Trophoblast cell (in vitro differentiated cells and primary cell): ENCODE measurements around the gene DPM3.

Source experiments
- DNase-seq, 2 donors: peaks; one replicate each; pipeline ENCODE4 v3.0.0-alpha.2; 2016
- H2AFZ ChIP-seq: 2 replicates; pipeline ENCODE4 v1.6.1; 2013; ENCODE audit warnings: low read length, moderate library complexity, mild to moderate bottlenecking; ENCODE audit not compliant: insufficient read depth, poor library complexity
- H2AK5ac ChIP-seq: 2 replicates; pipeline ENCODE4 v1.6.1; 2013; ENCODE audit warnings: mild to moderate bottlenecking, low read length
- H2BK120ac ChIP-seq: 2 replicates; pipeline ENCODE4 v1.6.1; 2013; ENCODE audit warnings: low read length, mild to moderate bottlenecking, moderate library complexity; ENCODE audit not compliant: insufficient read depth, poor library complexity
- H2BK12ac ChIP-seq: 2 replicates; pipeline ENCODE4 v1.6.1; 2013; ENCODE audit warnings: mild to moderate bottlenecking, low read length, moderate library complexity
- H2BK5ac ChIP-seq: 2 replicates; pipeline ENCODE4 v1.6.1; 2013; ENCODE audit warnings: low read length, low read depth, moderate library complexity, mild to moderate bottlenecking; ENCODE audit not compliant: poor library complexity
- H3K14ac ChIP-seq: 2 replicates; pipeline ENCODE4 v1.6.1; 2013; ENCODE audit warnings: mild to moderate bottlenecking, low read length
- H3K18ac ChIP-seq: 2 replicates; pipeline ENCODE4 v1.6.1; 2013; ENCODE audit warnings: mild to moderate bottlenecking, low read length
- H3K23ac ChIP-seq: 2 replicates; pipeline ENCODE4 v1.6.1; 2013; ENCODE audit warnings: low read length
- H3K27ac ChIP-seq: 2 replicates; pipeline ENCODE4 v1.5.1; 2013; ENCODE audit warnings: low read depth, mild to moderate bottlenecking, inconsistent platforms, low read length, moderate library complexity
- H3K27me3 ChIP-seq: 2 replicates; pipeline ENCODE4 v1.6.1; 2013; ENCODE audit warnings: inconsistent platforms, mild to moderate bottlenecking, low read length, moderate library complexity; ENCODE audit not compliant: insufficient read depth
- H3K36me3 ChIP-seq, 2 experiments: 1 replicate in 1 of 2; 2 replicates in 1 of 2; pipeline ENCODE4 v1.6.1; 2013; ENCODE audit warnings: low read length in 2 of 2, mild to moderate bottlenecking in 2 of 2, moderate library complexity in 1 of 2; ENCODE audit not compliant: insufficient read depth in 2 of 2, control insufficient read depth in 1 of 2
- H3K4ac ChIP-seq: 2 replicates; pipeline ENCODE4 v1.6.1; 2013; ENCODE audit warnings: low read depth, mild to moderate bottlenecking, low read length, moderate library complexity
- H3K4me1 ChIP-seq, 2 experiments: 1 replicate in 1 of 2; 2 replicates in 1 of 2; pipeline ENCODE4 v1.6.1; 2013; ENCODE audit warnings: low read length in 2 of 2, mild to moderate bottlenecking in 2 of 2, moderate library complexity in 1 of 2; ENCODE audit not compliant: insufficient read depth in 2 of 2, control insufficient read depth in 1 of 2
- H3K4me2 ChIP-seq: 2 replicates; pipeline ENCODE4 v1.6.1; 2013; ENCODE audit warnings: inconsistent platforms, mild to moderate bottlenecking, low read length, moderate library complexity
- H3K4me3 ChIP-seq: 2 replicates; pipeline ENCODE4 v1.5.1; 2013; ENCODE audit warnings: mild to moderate bottlenecking, low read depth, low read length, inconsistent platforms
- H3K79me1 ChIP-seq: one replicate; pipeline ENCODE4 v1.6.1; 2013; ENCODE audit warnings: low read length
- H3K79me2 ChIP-seq: 2 replicates; pipeline ENCODE4 v1.6.1; 2013; ENCODE audit warnings: low read length, mild to moderate bottlenecking; ENCODE audit not compliant: control insufficient read depth, insufficient read depth, poor library complexity
- H3K9ac ChIP-seq: 2 replicates; pipeline ENCODE4 v1.6.1; 2013; ENCODE audit warnings: mild to moderate bottlenecking, low read length
- H3K9me3 ChIP-seq: 2 replicates; pipeline ENCODE4 v1.6.1; 2013; ENCODE audit warnings: low read depth, mild to moderate bottlenecking, control low read depth, inconsistent platforms, low read length; ENCODE audit not compliant: insufficient read depth
- H4K12ac ChIP-seq: 2 replicates; pipeline ENCODE4 v1.6.1; 2013; ENCODE audit warnings: low read depth, mild to moderate bottlenecking, low read length, moderate library complexity
- H4K8ac ChIP-seq: 2 replicates; pipeline ENCODE4 v1.6.1; 2013; ENCODE audit warnings: low read depth, mild to moderate bottlenecking, low read length, moderate library complexity
- H4K91ac ChIP-seq: one replicate; pipeline ENCODE4 v1.6.1; 2013; ENCODE audit warnings: low read depth, mild to moderate bottlenecking, low read length, moderate library complexity
- WGBS: extraction: QIAGEN DNeasy Blood & Tissue Kit; methylation state at CpG from one replicate; pipeline ENCODE4 v1.1.7; 2013; ENCODE audit warnings: missing lambda C conversion rate; ENCODE audit not compliant: insufficient read length, insufficient coverage; ENCODE audit errors: extremely low coverage; 5-methylcytosine and 5-hydroxymethylcytosine counted together

The DPM3 gene

DNA sequence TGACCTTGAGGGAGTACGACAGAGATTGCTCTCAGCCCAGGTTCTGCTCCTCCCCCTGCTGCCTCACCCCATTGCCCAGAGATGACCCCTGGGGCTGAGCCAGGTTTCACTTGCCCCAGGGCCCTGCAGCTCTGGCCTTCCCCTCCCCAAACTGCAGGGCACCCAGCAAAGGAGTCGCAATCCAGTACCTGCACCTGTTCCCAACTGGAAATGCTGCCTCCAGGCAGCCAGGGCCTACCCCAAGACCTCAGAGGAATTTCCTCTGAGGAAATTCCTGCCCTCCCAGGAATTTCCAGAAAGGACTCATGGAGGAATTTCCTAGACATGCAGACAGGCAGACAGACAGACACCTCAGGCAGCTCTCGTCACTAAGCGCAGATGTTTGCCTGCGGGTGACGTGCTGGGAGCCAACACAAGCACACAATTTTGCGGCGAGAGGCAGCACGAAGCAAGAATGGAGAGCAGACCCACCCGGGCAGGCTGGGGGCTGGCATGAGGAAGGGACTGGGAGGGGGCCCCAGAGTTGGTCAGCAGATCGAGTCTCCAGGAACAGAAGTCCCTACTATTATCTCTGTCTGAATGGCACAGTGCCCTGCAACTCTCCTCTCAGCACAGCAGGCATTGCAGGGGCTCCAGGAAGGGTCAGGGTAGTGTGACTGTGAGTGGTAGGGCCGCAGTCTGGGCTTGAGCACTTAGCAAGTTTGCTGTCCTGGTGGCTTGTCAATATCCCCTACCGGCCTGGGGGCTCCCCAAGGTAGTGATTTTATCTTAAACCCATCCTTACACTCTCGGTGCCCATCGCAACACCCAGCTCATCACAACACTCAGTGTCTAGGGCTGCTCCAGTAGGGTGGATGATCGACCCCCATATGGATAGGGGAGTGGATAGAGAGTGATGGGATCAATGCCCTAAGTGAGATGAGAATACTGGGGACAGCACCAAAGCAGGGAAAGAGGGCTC, 15.5 kb downstream of the DPM3 start:
- peak overlapping the region; percentile 94 for H4K91ac ChIP-seq
- H2BK12ac ChIP-seq, result peak overlapping the region; percentile 94
- peak overlapping the region; percentile 75 for H3K14ac ChIP-seq
- H2BK120ac ChIP-seq, result peak overlapping the region; percentile 93
- no peak overlapping the region for H3K9ac ChIP-seq
- H2BK5ac ChIP-seq, result peak overlapping the region; percentile 89
- H2AK5ac ChIP-seq, result peak overlapping the region; percentile 31
- peak; percentile 98 to 99 for DNase-seq
- H3K4me3 ChIP-seq, result no peak overlapping the region
- H3K79me1 ChIP-seq, result peaks cover 45% of the 10 kb centered on the region
- H3K23ac ChIP-seq, result no peak overlapping the region
- H3K4me2 ChIP-seq, result peak overlapping the region; percentile 19
- peaks cover 24% of the 10 kb centered on the region for H3K79me2 ChIP-seq
- peak overlapping the region; percentile 67 for H3K18ac ChIP-seq
- H4K12ac ChIP-seq, result no peak overlapping the region
- no peaks in the 10 kb centered on the region for H3K9me3 ChIP-seq
- H2AFZ ChIP-seq, result peak overlapping the region; percentile 17
- H4K8ac ChIP-seq, result peak overlapping the region; percentile 59
- peak overlapping the region; percentile 93 for H3K27ac ChIP-seq
- peaks cover 26 to 47% of the 10 kb centered on the region in 2 experiments for H3K4me1 ChIP-seq
- H3K27me3 ChIP-seq, result no peaks in the 10 kb centered on the region
- no peaks in the 10 kb centered on the region for H3K36me3 ChIP-seq
- no CpG with 5 or more reads among the region's 16 CpGs for WGBS
- peak overlapping the region; percentile 11 for H3K4ac ChIP-seq

DNA sequence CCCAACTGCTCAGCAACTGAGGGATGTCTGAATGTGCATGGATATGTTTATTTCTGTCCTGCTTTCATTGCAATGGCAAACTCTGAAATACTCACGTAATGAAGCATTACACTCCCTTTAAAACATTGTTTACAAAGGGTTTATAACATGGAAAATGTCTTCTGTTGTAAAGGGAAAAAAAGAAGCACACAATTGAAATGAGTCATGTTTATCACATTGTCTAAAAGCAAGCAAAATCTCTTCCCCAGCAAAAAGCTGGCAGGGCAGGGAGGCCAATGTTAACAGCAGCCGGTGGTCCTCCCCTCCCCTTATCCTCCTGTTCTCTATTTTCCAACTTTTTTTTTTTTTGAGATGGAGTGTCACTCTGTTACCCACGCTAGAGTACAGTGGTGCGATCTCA, 16.5 kb downstream of the DPM3 start:
- Histone ChIP-seq H3K79me1 (peaks cover 36% of the 10 kb centered on the region), H4K12ac (no peak overlapping the region), H3K14ac (no peak overlapping the region), H3K4me1 (peaks cover 27 to 45% of the 10 kb centered on the region in 2 experiments), H2AK5ac (no peak overlapping the region), H3K4me2 (no peak overlapping the region), H3K36me3 (no peaks in the 10 kb centered on the region), H4K91ac (peak overlapping the region; percentile 22), H3K4me3 (no peak overlapping the region), H2BK5ac (no peak overlapping the region), H3K23ac (no peak overlapping the region), H3K9me3 (no peaks in the 10 kb centered on the region), H2AFZ (no peak overlapping the region), H3K9ac (no peak overlapping the region), H2BK120ac (peak overlapping the region; percentile 34), H4K8ac (no peak overlapping the region), H2BK12ac (peak overlapping the region; percentile 45), H3K27me3 (no peaks in the 10 kb centered on the region), H3K4ac (no peak overlapping the region), H3K18ac (no peak overlapping the region), H3K27ac (no peak overlapping the region), H3K79me2 (peaks cover 15% of the 10 kb centered on the region)
- WGBS, result no CpG with 5 or more reads among the region's 4 CpGs
- no peak for DNase-seq

DNA sequence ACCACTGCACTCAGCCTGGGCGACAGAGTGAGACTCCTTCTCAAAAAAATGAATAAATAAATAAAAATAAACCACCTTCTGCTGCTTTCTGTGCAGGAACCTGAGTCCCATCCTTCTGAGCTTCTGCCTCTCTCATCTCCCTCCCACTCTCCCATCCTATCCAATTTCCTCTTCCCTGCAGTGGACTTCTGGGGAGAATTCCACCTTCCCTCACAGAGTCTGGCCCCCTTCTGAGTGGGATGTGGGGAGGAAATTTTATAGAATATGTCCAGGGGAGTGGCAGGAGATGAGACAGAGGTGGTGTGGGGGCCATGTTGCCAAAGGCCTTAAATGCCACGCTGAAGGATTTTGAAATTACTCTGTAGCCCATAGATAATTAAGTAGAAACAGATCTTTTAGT, 18.0 kb downstream of the DPM3 start:
- peak overlapping the region; percentile 23 for H2BK12ac ChIP-seq
- no peak overlapping the region for H2BK5ac ChIP-seq
- no peak overlapping the region for H4K12ac ChIP-seq
- no peak overlapping the region for H4K8ac ChIP-seq
- no peak overlapping the region for H3K23ac ChIP-seq
- H3K18ac ChIP-seq, result no peak overlapping the region
- H4K91ac ChIP-seq, result peak overlapping the region; percentile 39
- no peak overlapping the region for H3K4me3 ChIP-seq
- peaks cover 3% of the 10 kb centered on the region for H3K79me2 ChIP-seq
- no peak overlapping the region for H3K14ac ChIP-seq
- no peak overlapping the region for H3K4ac ChIP-seq
- WGBS, result no CpG with 5 or more reads among the region's 2 CpGs
- peaks cover 24% of the 10 kb centered on the region for H3K79me1 ChIP-seq
- H3K4me2 ChIP-seq, result no peak overlapping the region
- H3K4me1 ChIP-seq, result peaks cover 27 to 48% of the 10 kb centered on the region in 2 experiments
- H3K27me3 ChIP-seq, result no peaks in the 10 kb centered on the region
- H2BK120ac ChIP-seq, result peak overlapping the region; percentile 25
- no peak overlapping the region for H3K27ac ChIP-seq
- H3K36me3 ChIP-seq, result no peaks in the 10 kb centered on the region
- no peak for DNase-seq
- H3K9ac ChIP-seq, result no peak overlapping the region
- H2AFZ ChIP-seq, result no peak overlapping the region
- H2AK5ac ChIP-seq, result no peak overlapping the region
- no peaks in the 10 kb centered on the region for H3K9me3 ChIP-seq

DNA sequence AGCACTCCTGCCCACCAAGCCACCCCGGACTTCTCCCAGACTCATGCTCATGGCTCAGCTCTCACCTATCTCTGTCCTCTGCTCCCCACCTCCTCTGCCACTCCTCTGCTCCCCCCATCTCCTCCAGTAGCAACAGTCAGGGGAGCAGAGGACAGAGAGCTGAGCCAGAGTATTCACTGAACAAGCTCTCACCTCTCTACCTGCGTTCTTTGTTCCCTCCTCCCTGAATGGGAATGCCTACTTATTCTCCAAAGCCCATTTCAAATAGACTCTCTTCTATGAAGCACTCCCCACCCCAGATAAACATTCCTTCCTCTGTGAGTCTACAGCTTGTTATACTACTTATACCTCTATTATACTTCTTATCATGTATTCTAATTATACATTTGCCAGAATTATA, 19.1 kb downstream of the DPM3 start:
- Histone ChIP-seq H3K4me3 (no peak overlapping the region), H3K27me3 (no peaks in the 10 kb centered on the region), H3K79me1 (peaks cover 14% of the 10 kb centered on the region), H3K4me1 (peaks cover 18 to 40% of the 10 kb centered on the region in 2 experiments), H3K14ac (no peak overlapping the region), H2AFZ (no peak overlapping the region), H3K9me3 (no peaks in the 10 kb centered on the region), H3K4ac (no peak overlapping the region), H3K36me3 (no peaks in the 10 kb centered on the region), H4K8ac (no peak overlapping the region), H3K27ac (no peak overlapping the region), H2BK5ac (no peak overlapping the region), H3K79me2 (peaks cover 2% of the 10 kb centered on the region), H3K9ac (no peak overlapping the region), H2BK12ac (peak overlapping the region; percentile 37), H2BK120ac (no peak overlapping the region), H4K12ac (no peak overlapping the region), H3K4me2 (no peak overlapping the region), H4K91ac (peak overlapping the region; percentile 73), H3K18ac (no peak overlapping the region), H3K23ac (no peak overlapping the region), H2AK5ac (no peak overlapping the region)
- no CpG with 5 or more reads among the region's 2 CpGs for WGBS
- DNase-seq, result no peak
